NCI-H2171 (cell line): ENCODE results near the gene KLF8.

Source experiments
- DNase-seq: peaks from one replicate; lab custom pipeline; 2025; lab: John Stamatoyannopoulos, UW

Gene KLF8

DNA sequence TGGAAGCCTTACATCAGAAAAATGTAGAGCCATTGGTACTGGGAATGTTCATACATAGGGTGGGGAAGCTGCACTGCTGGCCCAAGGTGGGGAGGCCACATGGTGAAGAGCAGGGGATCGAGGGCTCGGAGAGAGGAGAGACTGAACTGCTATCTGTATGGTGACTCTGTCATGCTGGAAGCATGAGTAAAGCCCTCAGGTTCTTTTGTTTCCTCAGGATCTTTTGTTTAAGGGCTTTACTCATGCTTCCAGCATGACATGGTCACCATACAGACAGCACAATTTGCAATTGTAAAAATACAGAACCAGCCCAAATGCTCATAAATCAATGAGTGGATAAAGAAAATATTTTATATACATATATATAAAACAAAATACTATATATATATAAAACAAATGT lies 78.4 kb downstream of the KLF8 start:
- DNase-seq: no peak

- no peak for DNase-seq
Observed at GRCh38 chrX:56313308-56313707, 81.2 kb downstream of the KLF8 start.

DNA sequence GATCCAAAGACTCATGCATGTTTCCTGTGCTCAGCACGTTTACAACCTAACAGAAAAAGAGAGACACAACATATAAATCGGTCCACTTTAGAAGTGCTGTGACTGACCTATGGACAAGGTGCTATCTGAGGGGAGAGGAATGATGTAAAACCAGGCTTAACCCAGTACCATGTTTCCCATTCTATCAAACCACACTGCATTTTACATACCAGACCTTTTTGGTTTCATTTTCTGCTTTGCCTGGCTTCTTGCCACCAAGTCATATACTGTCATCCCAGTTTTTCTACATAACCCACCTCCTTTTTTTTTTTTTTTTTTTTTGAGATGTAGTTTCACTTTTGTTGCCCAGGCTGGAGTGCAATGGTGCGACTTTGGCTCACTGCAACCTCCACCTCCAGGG lies 82.2 kb downstream of the KLF8 start:
- DNase-seq: no peak

GRCh38 chrX:56318076-56318475 lies 85.9 kb downstream of the KLF8 start:
- DNase-seq: no peak

DNA sequence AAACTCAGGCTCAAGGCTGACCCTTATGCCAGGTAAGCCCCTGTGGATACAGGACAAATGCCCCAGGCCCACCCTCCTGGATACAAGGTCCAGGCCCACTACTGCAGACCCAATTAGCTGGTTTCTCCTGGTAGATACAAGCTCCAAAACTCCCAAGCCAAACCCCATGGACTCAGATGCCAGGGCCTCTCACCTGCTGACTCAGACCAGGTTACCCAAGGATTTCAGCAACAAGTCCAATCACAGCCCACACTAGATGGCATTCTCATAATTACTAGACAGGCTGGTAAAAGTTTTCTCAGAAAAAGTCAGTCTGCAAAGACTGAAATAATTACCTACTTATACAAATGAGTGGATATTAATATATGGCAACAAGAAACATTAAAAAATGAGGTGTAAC lies 87.0 kb downstream of the KLF8 start:
- DNase-seq: no peak
